Ovary (tissue), 9 donors: ENCODE results near the gene TMEM236. TPM values are rescaled to one million over a fixed set of nuclear protein-coding genes. Genes with fewer than 3 reads are reported as not detected.

ENCODE experiments used
- DNase-seq, 5 donors: peaks; one replicate each; pipeline ENCODE4 v3.0.0-alpha.2; 2019 to 2020
- H3K27ac ChIP-seq, 2 donors: fragments of 200-600 bp; one replicate each; pipeline versions ENCODE4 v1.5.1 to v1.8.0; 2019 to 2022
- H3K27me3 ChIP-seq: fragments of 200-600 bp; one replicate; pipeline ENCODE4 v1.8.0; 2022
- H3K36me3 ChIP-seq: fragments of 200-600 bp; sonication (generic); one replicate; pipeline ENCODE4 v1.5.1; 2019
- H3K4me1 ChIP-seq: one replicate; pipeline ENCODE4 v1.8.1; 2013; ENCODE audit warnings: mild to moderate bottlenecking, moderate library complexity; ENCODE audit not compliant: insufficient read depth
- H3K4me3 ChIP-seq: fragments of 200-600 bp; sonication (generic); one replicate; pipeline ENCODE4 v1.5.1; 2017
- H3K9me3 ChIP-seq, 2 donors: fragments of 200-600 bp in 1 of 2; sonication (generic) in 1 of 2; one replicate each; pipeline versions ENCODE4 v1.5.1 to v1.8.1; 2013 to 2019; ENCODE audit warnings: mild to moderate bottlenecking in 1 of 2, moderate library complexity in 1 of 2
- CTCF ChIP-seq, 3 donors: fragments of 450-650 bp in 2 of 3; fragments of 200-600 bp in 1 of 3; IDR thresholded peaks; one replicate each; pipeline versions ENCODE4 v1.5.1 to v1.8.0; 2016 to 2022; ENCODE audit warnings: antibody characterized with exemption in 3 of 3, mild to moderate bottlenecking in 1 of 3
- EP300 ChIP-seq: sonication (generic); formaldehyde crosslinking; IDR thresholded peaks from one replicate; pipeline ENCODE4 v1.6.1; 2017; ENCODE audit warnings: antibody characterized with exemption
- POLR2A ChIP-seq: fragments of 450-650 bp; IDR thresholded peaks from one replicate; pipeline ENCODE4 v1.6.1; 2017; ENCODE audit warnings: antibody characterized with exemption, mild to moderate bottlenecking, moderate library complexity
- WGBS, 3 donors: extraction: QIAGEN DNeasy Blood & Tissue Kit in 1 of 3; methylation state at CpG; one replicate each; pipeline versions ENCODE4 v1.1.5 to v1.1.7; 2013 to 2017; 5-methylcytosine and 5-hydroxymethylcytosine counted together
- intact Hi-C, 4 donors: fragments of 100-400 bp; cut with DNase I; formaldehyde crosslinking; loops; one replicate each; pipeline versions ENCODE4 v1.11.0 to v1.15.1; 2022 to 2023
- polyA plus RNA-seq, 2 donors: library from polyadenylated mRNA; stranded (reverse); fragments of 200-250 nt in 1 of 2; fragments of 350-450 nt in 1 of 2; fragmentation: Illumina TruSeq in 1 of 2; extraction: RNeasy Lipid Tissue Mini Kit (QIAGEN cat#74804) in 1 of 2; gene quantifications; one replicate each; pipeline ENCODE4 v1.2.3, GENCODE V29; 2013 to 2014
- total RNA-seq, 7 donors: library from RNA; depleted of rRNA in 2 of 7; stranded (reverse); fragments of >200 nt in 2 of 7; fragmentation: NEBNext Ultra II Directional in 3 of 7; extraction: Animal tissue kit (Norgen Biotek cat#: 25700) in 3 of 7; gene quantifications; one replicate each; pipeline versions ENCODE4 v1.1.0 to v1.2.4, GENCODE V29; 2016 to 2023
- donor health status: DM: no; HTN: no; CAD: no; lungs with moderate emphysema.
- donor health status: DM: no; HTN: no; CAD: no.
- donor health status: Bipolar disorder and iron deficiency.
- donor health status: DM: yes; HTN: yes; CAD: no.
- donor health status: DM: no; HTN: no; CAD: no.
- donor health status: DM: yes; HTN: yes; CAD: no.

Gene TMEM236
- total and polyA plus RNA-seq, 9 donors = 0.11 to 0.72 (median 0.32) TPM

GRCh38 chr10:17788646-17789045 lies 36.6 kb downstream of the TMEM236 start:
- 71 to 92% (median 88%) methylated on average over 2 of the region's 2 CpGs for WGBS, 3 donors
- TF ChIP-seq CTCF (IDR thresholded peaks at IDR 0.05) (no peak), POLR2A (no peak), EP300 (no peak)
- no peak overlapping the region for H3K4me3 ChIP-seq
- no peaks in the 10 kb centered on the region for H3K4me1 ChIP-seq
- no peak overlapping the region for H3K27ac ChIP-seq
- no peaks in the 10 kb centered on the region for H3K9me3 ChIP-seq
- intact Hi-C loops = no loop called here
- no peaks in the 10 kb centered on the region for H3K36me3 ChIP-seq
- no peaks in the 10 kb centered on the region for H3K27me3 ChIP-seq
- no peak for DNase-seq

GRCh38 chr10:17789396-17789795 lies 37.4 kb downstream of the TMEM236 start:
- Histone ChIP-seq H3K4me3 (no peak overlapping the region), H3K27ac (no peak overlapping the region), H3K27me3 (no peaks in the 10 kb centered on the region), H3K36me3 (no peaks in the 10 kb centered on the region), H3K4me1 (no peaks in the 10 kb centered on the region), H3K9me3 (no peaks in the 10 kb centered on the region)
- WGBS, 3 donors = 82 to 93% (median 93%) methylated on average over 7 of the region's 7 CpGs
- TF ChIP-seq CTCF (IDR thresholded peaks at IDR 0.05) (no peak), EP300 (no peak), POLR2A (no peak)
- DNase-seq = no peak
- intact Hi-C loops = no loop called here

GRCh38 chr10:17790651-17791050 lies 38.6 kb downstream of the TMEM236 start:
- DNase-seq = no peak
- Histone ChIP-seq H3K36me3 (no peaks in the 10 kb centered on the region), H3K9me3 (no peaks in the 10 kb centered on the region), H3K27ac (no peak overlapping the region), H3K4me1 (no peaks in the 10 kb centered on the region), H3K27me3 (no peaks in the 10 kb centered on the region), H3K4me3 (no peak overlapping the region)
- WGBS, 3 donors = 60 to 71% (median 67%) methylated on average over 2 of the region's 2 CpGs
- intact Hi-C loops = no loop called here
- no peak for TF ChIP-seq EP300
- TF ChIP-seq POLR2A = no peak
- no peak for TF ChIP-seq CTCF (IDR thresholded peaks at IDR 0.05)

- TF ChIP-seq CTCF (IDR thresholded peaks at IDR 0.05) = no peak
- TF ChIP-seq EP300 = no peak
- intact Hi-C loops = no loop called here
- H3K9me3 ChIP-seq = no peaks in the 10 kb centered on the region
- no peaks in the 10 kb centered on the region for H3K4me1 ChIP-seq
- H3K36me3 ChIP-seq = no peaks in the 10 kb centered on the region
- H3K4me3 ChIP-seq = no peak overlapping the region
- no peaks in the 10 kb centered on the region for H3K27me3 ChIP-seq
- DNase-seq = no peak
- no peak overlapping the region for H3K27ac ChIP-seq
Observed at GRCh38 chr10:17792991-17793390, 41.0 kb downstream of the TMEM236 start.
